EH (cell line): ENCODE results near the gene ZNFX1.

Experiments
- DNase-seq: peaks from one replicate; pipeline ENCODE4 v3.0.0-alpha.2; 2015; ENCODE audit warnings: low read depth

ZNFX1 gene

GRCh38 chr20:49278818-49279676, 1.2 kb upstream of the ZNFX1 start:
- DNase-seq: no peak

GRCh38 chr20:49277786-49278035, 146 bp downstream of the ZNFX1 start:
- DNase-seq: no peak

- no peak for DNase-seq
These were observed 684 bp downstream of the ZNFX1 start for GRCh38 chr20:49276961-49277785.

GRCh38 chr20:49276161-49276960, 1.5 kb downstream of the ZNFX1 start:
- DNase-seq: peak; percentile 74

GRCh38 chr20:49275636-49276035, 2.2 kb downstream of the ZNFX1 start:
- DNase-seq: no peak

- DNase-seq: no peak
These were observed 2.6 kb downstream of the ZNFX1 start for GRCh38 chr20:49275216-49275615.

- DNase-seq: no peak
These were observed 4.1 kb downstream of the ZNFX1 start for GRCh38 chr20:49273696-49274277.

- DNase-seq: no peak
These were observed 5.2 kb downstream of the ZNFX1 start for GRCh38 chr20:49272654-49273053.

GRCh38 chr20:49270736-49271135, 7.1 kb downstream of the ZNFX1 start:
- DNase-seq: no peak

- DNase-seq: peak; percentile 90
These were observed 7.7 kb downstream of the ZNFX1 start for GRCh38 chr20:49270177-49270576.

- peak; percentile 91 for DNase-seq
These were observed 9.1 kb downstream of the ZNFX1 start for GRCh38 chr20:49268600-49269365.

GRCh38 chr20:49267327-49267726, 10.5 kb downstream of the ZNFX1 start:
- DNase-seq: no peak

- no peak for DNase-seq
These were observed 15.4 kb downstream of the ZNFX1 start for GRCh38 chr20:49262444-49262843.

GRCh38 chr20:49261173-49261572, 16.7 kb downstream of the ZNFX1 start:
- no peak for DNase-seq

GRCh38 chr20:49260218-49260617, 17.6 kb downstream of the ZNFX1 start:
- DNase-seq: no peak

- DNase-seq: no peak
These were observed 18.1 kb downstream of the ZNFX1 start for GRCh38 chr20:49259799-49260198.

- no peak for DNase-seq
These were observed 18.6 kb downstream of the ZNFX1 start for GRCh38 chr20:49259284-49259683.

GRCh38 chr20:49256261-49256660, 21.6 kb downstream of the ZNFX1 start:
- DNase-seq: no peak

GRCh38 chr20:49252556-49253350, 25.1 kb downstream of the ZNFX1 start:
- DNase-seq: no peak

- DNase-seq: no peak
These were observed 28.8 kb downstream of the ZNFX1 start for GRCh38 chr20:49248879-49249665.
